Measurements from ENCODE around the gene PAXIP1.

DNA sequence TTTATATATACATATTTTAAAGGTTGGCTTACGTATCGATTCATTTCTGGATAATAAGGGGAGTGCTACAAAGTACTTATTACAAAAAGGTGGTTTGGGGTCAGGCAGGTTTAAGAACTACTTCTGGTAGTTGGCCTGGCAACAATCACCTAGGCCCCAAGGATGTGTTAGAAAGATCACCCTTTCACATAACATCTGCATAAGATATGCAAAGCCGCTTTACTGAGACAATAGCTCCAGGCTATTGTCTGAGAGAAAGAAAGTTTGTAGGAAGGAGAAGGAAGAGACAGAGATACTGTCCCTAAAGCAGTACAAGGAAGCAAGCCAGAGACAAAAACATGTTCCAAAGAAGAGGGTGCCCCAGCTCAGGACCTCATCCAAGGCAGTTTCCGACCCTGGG, 6.2 kb downstream of the PAXIP1 start:
- TF ChIP-seq MYC (IDR thresholded peaks at IDR 0.05; ENCODE audit: low read depth, low read length) (no peak), POLR2A (IDR thresholded peaks at IDR 0.05; ENCODE audit: low read depth, low read length) (no peak), GATA2 (IDR thresholded peaks at IDR 0.05; ENCODE audit: insufficient read depth, insufficient read length, low read depth, low read length) (no peak), EZH2 (IDR thresholded peaks at IDR 0.05; ENCODE audit: borderline replicate concordance, low read depth, low read length, severe bottlenecking) (no peak), POLR2AphosphoS5 (IDR thresholded peaks at IDR 0.05; ENCODE audit: insufficient read depth, low read depth, low read length) (no peak), JUN (IDR thresholded peaks at IDR 0.05; ENCODE audit: borderline replicate concordance, insufficient read depth, insufficient read length, low read depth) (no peak), FOS (IDR thresholded peaks at IDR 0.05; ENCODE audit: borderline replicate concordance, insufficient read depth, low read length) (no peak)
- TF ChIP-seq, protein P1, sequence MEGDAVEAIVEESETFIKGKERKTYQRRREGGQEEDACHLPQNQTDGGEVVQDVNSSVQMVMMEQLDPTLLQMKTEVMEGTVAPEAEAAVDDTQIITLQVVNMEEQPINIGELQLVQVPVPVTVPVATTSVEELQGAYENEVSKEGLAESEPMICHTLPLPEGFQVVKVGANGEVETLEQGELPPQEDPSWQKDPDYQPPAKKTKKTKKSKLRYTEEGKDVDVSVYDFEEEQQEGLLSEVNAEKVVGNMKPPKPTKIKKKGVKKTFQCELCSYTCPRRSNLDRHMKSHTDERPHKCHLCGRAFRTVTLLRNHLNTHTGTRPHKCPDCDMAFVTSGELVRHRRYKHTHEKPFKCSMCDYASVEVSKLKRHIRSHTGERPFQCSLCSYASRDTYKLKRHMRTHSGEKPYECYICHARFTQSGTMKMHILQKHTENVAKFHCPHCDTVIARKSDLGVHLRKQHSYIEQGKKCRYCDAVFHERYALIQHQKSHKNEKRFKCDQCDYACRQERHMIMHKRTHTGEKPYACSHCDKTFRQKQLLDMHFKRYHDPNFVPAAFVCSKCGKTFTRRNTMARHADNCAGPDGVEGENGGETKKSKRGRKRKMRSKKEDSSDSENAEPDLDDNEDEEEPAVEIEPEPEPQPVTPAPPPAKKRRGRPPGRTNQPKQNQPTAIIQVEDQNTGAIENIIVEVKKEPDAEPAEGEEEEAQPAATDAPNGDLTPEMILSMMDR (IDR thresholded peaks at IDR 0.05; ENCODE audit: extremely low read depth in 1 of 2, insufficient read depth in 1 of 2, low read depth in 1 of 2, low read length in 2 of 2), result no peak
- TF ChIP-seq, protein P2, sequence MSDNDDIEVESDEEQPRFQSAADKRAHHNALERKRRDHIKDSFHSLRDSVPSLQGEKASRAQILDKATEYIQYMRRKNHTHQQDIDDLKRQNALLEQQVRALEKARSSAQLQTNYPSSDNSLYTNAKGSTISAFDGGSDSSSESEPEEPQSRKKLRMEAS (IDR thresholded peaks at IDR 0.05; ENCODE audit: insufficient read depth, insufficient read length), result no peak
